NAMALWA (cell line): ENCODE results near the gene AGO3.

Experiments used
- DNase-seq: peaks from one replicate; pipeline ENCODE4 v3.0.0-alpha.2; 2015; ENCODE audit warnings: low spot score

The AGO3 gene

DNA sequence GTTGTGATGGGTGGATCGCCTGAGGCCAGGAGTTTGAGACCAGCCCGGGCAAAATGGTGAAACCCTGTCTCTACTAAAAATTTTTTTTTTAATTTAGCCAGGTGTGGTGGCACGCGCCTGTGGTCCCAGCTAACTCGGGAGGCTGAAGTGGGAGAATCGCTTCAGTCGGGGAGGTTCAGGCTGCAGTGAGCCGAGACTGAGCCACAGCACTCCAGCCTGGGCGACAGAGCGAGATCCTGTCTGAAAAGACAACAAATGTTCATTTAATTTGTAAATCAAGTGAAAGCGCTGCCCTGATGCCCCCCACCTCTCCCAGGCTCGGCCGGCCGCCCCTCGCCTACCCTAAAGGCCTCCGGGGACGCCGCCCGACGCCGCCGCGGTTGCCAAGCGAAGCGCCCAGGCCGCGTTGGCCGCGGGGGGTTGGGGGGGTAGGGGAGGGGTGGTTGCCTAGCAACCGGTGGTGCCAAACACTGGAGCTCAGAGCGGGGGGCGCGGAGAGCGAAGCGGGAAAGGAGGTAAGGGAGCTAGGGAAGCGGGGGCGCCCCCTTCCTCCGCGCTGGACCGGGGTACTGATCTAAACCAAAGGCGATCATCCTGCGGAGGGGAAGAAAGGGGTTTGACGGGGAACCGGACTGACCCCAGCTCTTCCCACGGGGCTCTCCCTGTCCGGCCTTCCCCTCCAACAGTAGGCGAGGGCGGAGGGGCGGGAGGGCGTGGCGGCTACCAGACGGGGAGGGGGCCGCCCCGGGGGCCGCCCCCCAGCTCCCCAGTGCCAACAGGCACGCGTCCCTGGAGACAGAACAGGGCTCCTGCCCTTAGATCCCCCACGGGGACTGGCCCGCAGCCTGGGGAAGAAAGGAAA is 153.0 kb downstream of the AGO3 start, which contains the start of gene TEKT2:
TEKT2 (plus strand) TSS at position 460 of the 862 bp plus-strand sequence. CDS start 828 bp downstream, outside the sequence.
- no peak for DNase-seq

DNA sequence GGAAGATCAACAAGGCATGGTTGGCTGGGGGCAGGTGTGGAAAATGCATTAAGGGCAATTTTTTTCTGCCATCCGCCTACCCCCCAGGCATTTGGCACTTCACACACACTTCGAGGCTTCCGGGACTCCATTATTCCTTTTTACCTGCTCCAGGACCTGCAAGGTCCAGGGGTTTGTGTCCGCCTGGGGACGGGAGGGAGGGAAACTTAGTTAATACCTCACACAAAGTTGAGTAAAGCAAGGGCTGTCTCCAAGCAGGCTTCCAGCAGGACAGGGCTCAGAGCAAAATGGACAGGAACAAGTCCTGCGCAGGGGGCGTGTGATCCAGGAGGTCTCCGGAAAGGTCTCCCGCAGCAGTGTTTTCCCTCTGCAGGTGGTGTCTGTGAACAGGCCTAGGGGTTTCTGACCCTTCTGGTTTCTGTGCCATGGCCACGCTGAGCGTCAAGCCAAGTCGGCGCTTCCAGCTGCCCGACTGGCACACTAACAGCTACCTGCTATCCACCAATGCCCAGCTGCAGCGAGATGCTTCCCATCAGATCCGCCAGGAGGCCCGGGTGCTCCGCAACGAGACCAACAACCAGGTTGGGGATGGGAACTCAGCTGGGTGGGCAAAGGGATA is 153.7 kb downstream of the AGO3 start:
- DNase-seq = no peak

DNA sequence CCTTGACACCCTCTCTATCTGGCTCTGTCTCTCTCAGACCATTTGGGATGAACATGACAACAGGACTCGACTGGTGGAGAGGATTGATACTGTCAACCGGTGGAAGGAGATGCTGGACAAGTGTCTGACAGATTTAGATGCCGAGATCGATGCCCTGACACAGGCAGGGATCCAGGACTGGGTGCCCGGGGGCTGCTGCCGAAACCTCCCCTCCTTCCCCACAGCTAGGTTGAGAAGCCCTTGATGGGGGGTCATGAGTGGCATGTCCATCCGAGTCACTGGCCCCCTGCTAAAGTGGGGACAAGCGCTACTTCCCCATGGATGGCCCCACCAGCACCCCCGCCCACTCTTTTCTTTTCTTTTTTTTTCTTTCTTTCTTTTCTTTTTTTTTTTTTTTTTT is 154.2 kb downstream of the AGO3 start:
- no peak for DNase-seq

GRCh38 chr1:36085686-36086526 is 155.0 kb downstream of the AGO3 start:
- no peak for DNase-seq

GRCh38 chr1:36086529-36087232 is 155.8 kb downstream of the AGO3 start:
- no peak for DNase-seq

DNA sequence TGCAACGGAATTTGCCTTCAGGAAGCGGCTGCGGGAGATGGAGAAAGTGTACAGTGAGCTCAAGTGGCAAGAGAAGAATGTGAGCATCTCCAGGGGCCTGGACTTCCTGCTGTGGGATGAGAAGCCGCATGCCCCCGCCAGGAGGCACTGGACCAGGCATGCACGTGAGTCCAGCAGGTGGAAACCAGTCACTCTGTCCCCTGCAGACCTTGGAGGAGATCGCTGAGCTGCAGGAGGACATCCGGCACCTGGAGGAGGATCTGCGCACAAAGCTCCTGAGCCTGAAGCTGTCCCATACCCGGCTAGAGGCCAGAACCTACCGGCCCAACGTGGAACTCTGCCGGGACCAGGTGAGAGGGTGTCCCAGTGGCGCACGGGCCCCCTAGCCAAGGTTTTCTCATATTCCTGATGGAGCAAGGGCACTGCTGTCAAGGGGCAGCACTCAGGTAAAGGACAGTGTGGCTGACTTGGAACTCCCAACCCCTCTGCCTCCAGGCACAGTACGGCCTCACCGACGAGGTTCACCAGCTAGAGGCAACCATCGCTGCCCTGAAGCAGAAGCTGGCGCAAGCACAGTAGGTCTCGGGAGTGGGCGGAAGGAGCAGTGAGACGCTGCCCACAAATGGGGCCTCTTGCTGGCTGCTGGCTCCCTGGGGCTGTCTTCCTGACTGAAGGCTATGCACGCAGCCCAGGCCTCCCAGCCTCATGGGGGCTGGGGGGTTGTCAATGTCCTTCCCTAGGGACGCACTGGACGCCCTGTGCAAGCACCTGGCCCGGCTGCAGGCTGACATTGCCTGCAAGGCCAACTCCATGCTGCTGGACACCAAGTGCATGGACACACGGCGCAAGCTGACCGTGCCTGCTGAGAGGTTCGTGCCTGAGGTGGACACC is 156.6 kb downstream of the AGO3 start:
- DNase-seq = no peak

DNA sequence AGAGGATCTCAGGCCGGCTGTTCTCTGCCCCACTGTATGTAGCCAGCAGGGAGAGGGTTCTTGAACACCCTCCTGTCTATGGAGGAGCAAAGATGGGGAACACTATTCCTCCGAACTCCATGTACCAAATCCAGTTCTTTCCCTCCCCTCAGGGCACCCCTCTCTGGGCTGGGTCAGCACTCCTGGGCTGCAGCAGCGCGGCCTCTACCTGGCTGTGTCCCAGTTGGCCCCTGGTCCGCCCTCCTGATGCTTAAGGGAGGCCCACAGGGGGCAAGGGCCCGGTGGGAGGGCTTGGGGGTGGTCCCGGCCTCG is 157.3 kb downstream of the AGO3 start:
- no peak for DNase-seq

DNA sequence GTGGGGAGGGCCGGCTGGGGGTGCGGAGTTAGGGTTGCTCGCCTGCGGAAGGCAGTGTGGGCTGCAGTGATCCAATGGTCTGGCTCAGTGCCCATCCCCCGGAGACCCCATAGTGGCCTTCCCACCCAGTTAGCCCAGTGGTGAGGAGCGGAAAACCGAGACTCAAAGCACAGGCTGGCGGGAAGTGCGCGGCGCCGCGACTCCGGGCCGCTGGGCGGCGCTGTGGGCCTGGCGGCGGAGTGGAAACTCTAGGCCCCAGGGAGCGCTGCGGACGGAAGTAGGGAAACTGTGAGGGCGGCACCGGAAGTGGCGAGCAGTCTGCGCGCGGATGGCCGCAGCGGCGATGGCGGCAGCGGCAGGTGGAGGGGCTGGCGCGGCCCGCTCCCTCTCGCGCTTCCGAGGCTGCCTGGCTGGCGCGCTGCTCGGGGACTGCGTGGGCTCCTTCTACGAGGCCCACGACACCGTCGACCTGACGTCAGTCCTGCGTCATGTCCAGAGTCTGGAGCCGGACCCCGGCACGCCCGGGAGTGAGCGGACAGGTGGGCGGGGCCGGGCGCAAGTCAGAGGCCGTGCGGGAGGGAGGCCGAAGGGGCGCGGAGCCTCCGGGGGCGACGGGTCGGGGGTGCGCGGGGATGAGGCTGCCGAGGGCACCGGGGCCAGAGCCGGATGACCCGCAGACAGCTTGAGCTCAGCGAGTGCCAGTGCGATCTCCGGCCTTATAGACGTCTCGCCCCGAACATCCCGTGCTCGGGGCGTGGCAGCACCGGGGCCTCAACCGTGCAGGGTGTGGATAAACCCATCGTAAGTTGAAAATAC is 157.9 kb downstream of the AGO3 start, which contains the start of gene ADPRS:
ADPRS (plus strand) TSS at position 316 of the 816 bp plus-strand sequence; CDS start at position 329, 13 bp downstream.
- peak; percentile 90 for DNase-seq

- DNase-seq = no peak
Observed at GRCh38 chr1:36089393-36090121, 158.7 kb downstream of the AGO3 start.

DNA sequence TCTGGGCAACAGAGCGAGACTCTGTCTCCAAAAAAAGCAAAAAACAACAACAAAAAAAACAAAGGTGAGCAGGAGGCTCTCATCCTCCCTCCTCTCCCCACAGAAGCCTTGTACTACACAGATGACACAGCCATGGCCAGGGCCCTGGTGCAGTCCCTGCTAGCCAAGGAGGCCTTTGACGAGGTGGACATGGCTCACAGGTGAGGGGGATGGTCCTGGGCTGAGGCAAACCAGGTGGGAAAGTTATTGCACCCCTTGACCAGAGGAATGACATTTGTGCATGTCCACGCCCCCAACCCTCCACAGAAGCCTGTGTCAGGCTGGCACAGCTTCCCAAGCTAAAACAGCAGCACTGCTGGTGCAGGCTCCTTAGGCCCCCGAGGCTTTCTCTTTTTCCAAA is 160.2 kb downstream of the AGO3 start:
- DNase-seq = no peak

GRCh38 chr1:36091698-36092097 is 160.8 kb downstream of the AGO3 start:
- DNase-seq = no peak

DNA sequence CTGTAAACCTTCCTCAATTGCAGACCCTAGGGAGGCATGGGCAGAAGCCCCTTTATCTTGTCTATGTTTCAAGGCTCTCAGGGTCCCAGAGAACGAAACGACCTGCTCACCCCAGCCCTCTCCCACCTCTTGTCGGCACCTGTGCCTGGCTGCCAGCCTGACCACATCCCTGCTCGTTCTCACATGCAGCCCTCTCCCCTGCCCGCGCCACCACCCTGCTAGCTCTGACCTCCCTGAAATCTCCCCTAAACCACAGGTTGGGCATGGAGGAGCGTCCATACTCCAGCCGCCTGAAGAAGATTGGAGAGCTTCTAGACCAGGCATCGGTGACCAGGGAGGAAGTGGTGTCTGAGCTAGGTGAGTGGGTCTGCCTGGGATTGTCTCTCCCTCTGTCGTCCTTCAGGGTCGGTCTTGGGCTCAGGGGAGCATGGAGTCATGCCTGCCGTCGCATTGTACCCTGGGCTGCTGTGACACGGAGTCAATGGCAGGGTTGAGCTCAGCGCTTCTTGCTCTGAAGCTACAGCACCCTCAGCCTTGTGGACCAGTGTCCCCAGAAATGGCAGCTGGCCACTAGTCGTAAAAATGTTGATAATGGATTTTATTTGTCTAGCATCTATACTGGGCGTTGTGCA is 161.4 kb downstream of the AGO3 start:
- no peak for DNase-seq

DNA sequence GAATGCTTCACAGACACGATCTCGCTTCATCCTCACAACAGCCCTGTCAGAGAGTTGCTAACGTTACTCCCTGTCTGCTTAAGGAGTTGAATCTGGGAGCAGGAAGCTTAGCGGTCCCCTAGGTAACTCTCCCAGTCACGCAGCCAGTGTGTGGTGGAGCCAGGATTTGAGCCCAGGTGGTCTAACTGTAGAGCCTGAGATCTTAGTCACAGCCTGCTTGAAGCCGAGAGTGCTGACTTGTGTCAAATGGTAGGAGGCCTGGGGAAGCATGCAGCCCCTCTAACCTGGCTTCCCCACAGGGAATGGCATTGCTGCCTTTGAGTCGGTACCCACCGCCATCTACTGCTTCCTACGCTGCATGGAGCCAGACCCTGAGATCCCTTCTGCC is 161.9 kb downstream of the AGO3 start:
- no peak for DNase-seq

GRCh38 chr1:36093226-36093625 is 162.3 kb downstream of the AGO3 start:
- no peak for DNase-seq

- no peak for DNase-seq
Observed at GRCh38 chr1:36093929-36094328, 163.0 kb downstream of the AGO3 start.

DNA sequence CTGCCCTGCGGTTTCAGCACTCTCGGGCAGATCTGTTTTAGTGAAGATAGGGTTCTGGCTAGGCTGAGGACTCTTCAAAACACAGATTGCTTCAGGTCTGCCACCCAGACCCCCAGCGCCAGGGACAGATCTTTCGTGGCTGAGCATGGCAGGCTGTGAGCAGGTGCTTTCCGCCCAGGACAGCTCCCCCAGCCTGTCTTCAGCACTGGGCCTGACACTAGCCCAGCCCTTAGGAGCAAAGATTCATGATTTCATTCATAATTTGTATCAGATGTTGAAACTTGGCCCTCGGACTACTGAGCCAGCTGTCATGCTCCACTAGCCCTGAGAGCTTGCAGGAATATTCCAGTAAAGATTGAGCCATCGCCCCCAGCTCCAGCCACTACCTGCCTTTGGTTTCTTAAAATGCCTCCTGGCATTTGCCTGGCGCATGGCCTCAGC is 163.7 kb downstream of the AGO3 start:
- no peak for DNase-seq

GRCh38 chr1:36095760-36096405 is 165.0 kb downstream of the AGO3 start:
- no peak for DNase-seq
